ENCODE measurements around the gene PTPRQ. TPM values are rescaled to one million over a fixed set of nuclear protein-coding genes. Genes with fewer than 3 reads are reported as not detected.

The PTPRQ gene
- total RNA-seq, 1 experiment from 2014 or later: not detected

DNA sequence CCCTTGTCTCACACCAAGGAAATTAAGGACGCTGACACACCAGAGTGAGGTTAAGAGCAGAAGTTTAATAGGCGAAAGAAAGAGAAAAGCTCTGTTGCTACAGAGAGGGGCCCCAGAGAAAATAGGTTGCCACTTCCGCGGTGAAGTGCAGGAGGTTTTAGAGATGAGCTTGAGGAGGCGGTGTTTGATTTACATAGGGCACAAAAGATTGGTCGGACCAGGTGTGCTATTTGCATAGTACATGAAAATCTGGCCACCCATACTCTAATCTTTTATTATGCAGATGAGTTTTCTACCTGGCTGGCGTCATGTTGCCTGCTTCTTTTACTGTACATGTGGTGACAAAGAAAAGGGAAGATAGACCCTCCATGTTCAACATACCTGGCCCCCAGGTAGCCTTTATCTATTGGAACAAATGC, 240.1 kb downstream of the PTPRQ start:
- Histone ChIP-seq H3K4me1 (replicated peaks; ENCODE audit: insufficient read depth) (no peaks in the 10 kb centered on the region), H3F3A (ENCODE audit: insufficient read depth, low read depth) (no peaks in the 10 kb centered on the region), H3K4me2 (no peak overlapping the region), H4K20me1 (ENCODE audit: insufficient read depth) (no peaks in the 10 kb centered on the region), H3K79me2 (ENCODE audit: low read depth) (no peaks in the 10 kb centered on the region), H3K27me3 (ENCODE audit: insufficient read depth, low read depth) (no peaks in the 10 kb centered on the region), H3K4me3 (no peak overlapping the region), H3K27ac (no peak overlapping the region), H2AFZ (peak overlapping the region; percentile 35; the same call in 1 of the 2 replicates), H3K9me2 (ENCODE audit: insufficient read depth) (no peaks in the 10 kb centered on the region), H3K36me3 (ENCODE audit: low read depth) (no peaks in the 10 kb centered on the region), H3K9me3 (ENCODE audit: insufficient read depth, low read depth) (no peaks in the 10 kb centered on the region)
- no peak for TF ChIP-seq CTCF (conservative IDR thresholded peaks at IDR 0.05)
- TF ChIP-seq EZH2 (IDR thresholded peaks at IDR 0.05; ENCODE audit: low read depth): no peak
- DNase-seq: no peak
- intact Hi-C loops (cut with micrococcal nuclease; ENCODE audit: unreplicated experiment): no loop called here
- POLR2A ChIA-PET (ENCODE audit: unreplicated experiment): no interaction called here
- CTCF ChIA-PET: no interaction called here
- no TSS peak for BruUV-seq (replicated peaks)

GRCh38 chr12:80690090-80690489, 246.1 kb downstream of the PTPRQ start:
- H3K9me3 ChIP-seq (ENCODE audit: insufficient read depth, low read depth): no peaks in the 10 kb centered on the region; the same call in 1 of the 2 replicates
- H3K4me2 ChIP-seq: no peak overlapping the region
- no peak overlapping the region for H3K27ac ChIP-seq
- H3K79me2 ChIP-seq (ENCODE audit: low read depth): no peaks in the 10 kb centered on the region
- H4K20me1 ChIP-seq (ENCODE audit: insufficient read depth): no peaks in the 10 kb centered on the region
- DNase-seq: no peak
- H3K27me3 ChIP-seq (ENCODE audit: insufficient read depth, low read depth): no peaks in the 10 kb centered on the region
- no peak for TF ChIP-seq EZH2 (IDR thresholded peaks at IDR 0.05; ENCODE audit: low read depth)
- no peak for TF ChIP-seq CTCF (conservative IDR thresholded peaks at IDR 0.05)
- no peaks in the 10 kb centered on the region for H3K9me2 ChIP-seq (ENCODE audit: insufficient read depth)
- POLR2A ChIA-PET (ENCODE audit: unreplicated experiment): no interaction called here
- no peaks in the 10 kb centered on the region for H3F3A ChIP-seq (ENCODE audit: insufficient read depth, low read depth)
- H3K36me3 ChIP-seq (ENCODE audit: low read depth): no peaks in the 10 kb centered on the region
- CTCF ChIA-PET: no interaction called here
- H3K4me1 ChIP-seq (replicated peaks; ENCODE audit: insufficient read depth): no peaks in the 10 kb centered on the region
- intact Hi-C loops (cut with micrococcal nuclease; ENCODE audit: unreplicated experiment): no loop called here
- no peak overlapping the region for H2AFZ ChIP-seq
- BruUV-seq (replicated peaks): no TSS peak
- no peak overlapping the region for H3K4me3 ChIP-seq

- Histone ChIP-seq H3K27ac (no peak overlapping the region), H3K4me2 (no peak overlapping the region), H3K9me2 (ENCODE audit: insufficient read depth) (no peaks in the 10 kb centered on the region), H2AFZ (no peak overlapping the region), H3K9me3 (ENCODE audit: insufficient read depth, low read depth) (no peaks in the 10 kb centered on the region; the same call in 1 of the 2 replicates), H3K27me3 (ENCODE audit: insufficient read depth, low read depth) (no peaks in the 10 kb centered on the region), H3K4me1 (replicated peaks; ENCODE audit: insufficient read depth) (no peaks in the 10 kb centered on the region), H3F3A (ENCODE audit: insufficient read depth, low read depth) (no peaks in the 10 kb centered on the region), H4K20me1 (ENCODE audit: insufficient read depth) (no peaks in the 10 kb centered on the region), H3K79me2 (ENCODE audit: low read depth) (no peaks in the 10 kb centered on the region), H3K36me3 (ENCODE audit: low read depth) (no peaks in the 10 kb centered on the region), H3K4me3 (no peak overlapping the region)
- DNase-seq: no peak
- ChIA-PET POLR2A (ENCODE audit: unreplicated experiment) (interaction anchor here (0.6 kb wide), 1 partner anchor 142 kb away, joined by 8 read pairs; no protein-coding TSS in a partner anchor), CTCF (no interaction called here)
- BruUV-seq (replicated peaks): no TSS peak
- intact Hi-C loops (cut with micrococcal nuclease; ENCODE audit: unreplicated experiment): no loop called here
- no peak for TF ChIP-seq CTCF (conservative IDR thresholded peaks at IDR 0.05)
- TF ChIP-seq EZH2 (IDR thresholded peaks at IDR 0.05; ENCODE audit: low read depth): no peak
Observed at GRCh38 chr12:80690513-80690912, 246.5 kb downstream of the PTPRQ start.

Data from PC-9 (cell line).